ENCODE data around the gene HSPA9.

GRCh38 chr5:138542956-138543729 is 32.1 kb downstream of the HSPA9 start, which contains the start of gene ETF1:
- TF ChIP-seq EZH2 (IDR thresholded peaks at IDR 0.05; ENCODE audit: borderline replicate concordance, low read depth, low read length, poor library complexity, severe bottlenecking) (no peak), CTCF (conservative IDR thresholded peaks at IDR 0.05; ENCODE audit: low read depth, low read length) (no peak)
